Stimulated activated CD4-positive, alpha-beta T cell treated with anti-CD3 and anti-CD28 coated beads, Interleukin-2, amount 100 ng/mL, for 4 hours (primary cell): ENCODE results near the gene CA5B.
"Not testable (repeated sequence)": the region's sequence is repeated elsewhere in the genome, so short reads cannot be mapped to it uniquely, and the experiment has no call there.

Source experiments
- DNase-seq: peaks from one replicate; pipeline ENCODE4 v3.0.0-alpha.2; 2020; ENCODE audit warnings: low read depth

CA5B gene

DNA sequence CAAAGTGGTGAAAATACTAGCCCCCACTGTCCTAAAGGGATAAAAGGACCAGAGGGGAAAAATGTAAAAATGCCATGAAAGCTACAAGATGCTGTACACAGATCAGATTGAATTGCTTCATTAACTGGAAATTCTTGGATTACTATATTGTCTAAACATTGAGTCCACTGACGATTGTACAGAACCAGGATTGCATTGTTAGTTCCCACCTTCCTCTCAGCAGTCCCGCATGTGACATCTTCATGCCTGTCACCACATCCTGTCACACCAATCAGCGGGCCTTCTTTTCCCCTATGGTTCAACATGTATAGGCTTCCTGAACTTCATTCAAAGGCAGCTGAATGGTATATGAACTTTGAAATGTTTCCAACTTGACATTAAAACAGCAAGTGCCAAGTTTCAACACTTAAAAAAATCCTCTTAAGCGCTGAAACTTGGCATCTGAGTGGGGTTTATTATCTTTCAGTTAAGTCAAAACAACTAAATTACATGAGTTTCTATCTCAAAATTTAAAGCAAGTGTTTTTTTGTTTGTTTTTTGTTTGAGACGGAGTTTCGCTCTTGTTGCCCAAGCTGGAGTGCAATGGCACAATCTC lies 76.8 kb downstream of the CA5B start:
- no peak for DNase-seq

- DNase-seq, result peak; percentile 1
Measured at GRCh38 chrX:15815779-15816437, 77.8 kb downstream of the CA5B start.

DNA sequence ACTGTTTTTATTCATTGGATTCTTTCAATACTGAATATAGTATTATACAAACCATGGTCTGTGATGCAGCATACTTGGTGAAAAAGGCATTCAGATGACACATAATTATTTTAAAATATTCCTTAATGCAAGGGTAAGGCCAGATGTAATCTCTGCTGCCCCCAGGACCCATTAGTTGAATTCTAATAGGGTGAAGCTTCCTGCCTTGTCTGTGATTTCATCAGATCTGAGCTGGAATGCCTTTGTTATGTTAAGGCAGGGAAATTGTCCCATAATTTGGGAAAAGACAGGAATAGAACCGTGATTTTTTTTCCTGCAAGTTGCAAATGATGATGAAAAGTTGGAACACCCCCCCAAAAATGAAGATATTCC lies 78.4 kb downstream of the CA5B start:
- no peak for DNase-seq

GRCh38 chrX:15816886-15817285 lies 78.8 kb downstream of the CA5B start:
- DNase-seq, result no peak

- no peak for DNase-seq
Measured at GRCh38 chrX:15820106-15821073, 82.3 kb downstream of the CA5B start.

DNA sequence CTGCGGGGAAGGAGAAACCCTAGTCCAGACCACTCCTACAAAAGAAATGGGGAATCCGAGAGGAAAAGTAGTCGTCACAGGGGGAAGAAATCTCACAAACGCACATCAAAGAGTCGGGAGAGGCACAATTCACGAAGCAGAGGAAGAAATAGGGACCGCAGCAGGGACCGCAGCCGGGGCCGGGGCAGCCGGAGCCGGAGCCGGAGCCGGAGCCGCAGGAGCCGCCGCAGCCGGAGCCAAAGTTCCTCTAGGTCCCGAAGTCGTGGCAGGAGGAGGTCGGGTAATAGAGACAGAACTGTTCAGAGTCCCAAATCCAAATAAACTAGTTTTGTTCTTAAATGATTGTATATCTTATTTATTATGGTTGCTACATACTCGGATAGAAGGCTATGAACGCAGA lies 84.9 kb downstream of the CA5B start:
- no peak for DNase-seq

GRCh38 chrX:15825936-15826335 lies 87.9 kb downstream of the CA5B start:
- DNase-seq, result no peak

DNA sequence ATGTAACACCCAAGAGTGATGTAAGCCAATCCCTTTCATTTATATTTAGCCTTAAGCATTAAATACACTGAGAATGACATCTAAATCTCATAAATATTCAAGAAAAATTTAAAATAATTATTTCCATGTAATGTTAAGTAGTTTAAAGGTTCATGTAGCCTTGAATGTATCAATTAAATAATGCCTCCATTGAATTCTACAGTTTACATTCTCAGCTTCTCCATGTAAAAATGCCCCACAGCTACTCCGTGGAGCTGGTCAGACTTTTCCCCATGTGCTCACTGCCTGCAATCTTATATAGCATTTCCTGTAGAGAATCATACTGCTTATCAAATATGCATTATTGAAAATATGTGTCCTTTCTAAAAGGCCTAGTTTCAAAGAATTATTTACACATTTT lies 91.1 kb downstream of the CA5B start:
- no peak for DNase-seq

- not testable (repeated sequence) for DNase-seq
Measured at GRCh38 chrX:15831347-15831746, 93.3 kb downstream of the CA5B start.

GRCh38 chrX:15834053-15834452 lies 96.0 kb downstream of the CA5B start:
- DNase-seq, result no peak

DNA sequence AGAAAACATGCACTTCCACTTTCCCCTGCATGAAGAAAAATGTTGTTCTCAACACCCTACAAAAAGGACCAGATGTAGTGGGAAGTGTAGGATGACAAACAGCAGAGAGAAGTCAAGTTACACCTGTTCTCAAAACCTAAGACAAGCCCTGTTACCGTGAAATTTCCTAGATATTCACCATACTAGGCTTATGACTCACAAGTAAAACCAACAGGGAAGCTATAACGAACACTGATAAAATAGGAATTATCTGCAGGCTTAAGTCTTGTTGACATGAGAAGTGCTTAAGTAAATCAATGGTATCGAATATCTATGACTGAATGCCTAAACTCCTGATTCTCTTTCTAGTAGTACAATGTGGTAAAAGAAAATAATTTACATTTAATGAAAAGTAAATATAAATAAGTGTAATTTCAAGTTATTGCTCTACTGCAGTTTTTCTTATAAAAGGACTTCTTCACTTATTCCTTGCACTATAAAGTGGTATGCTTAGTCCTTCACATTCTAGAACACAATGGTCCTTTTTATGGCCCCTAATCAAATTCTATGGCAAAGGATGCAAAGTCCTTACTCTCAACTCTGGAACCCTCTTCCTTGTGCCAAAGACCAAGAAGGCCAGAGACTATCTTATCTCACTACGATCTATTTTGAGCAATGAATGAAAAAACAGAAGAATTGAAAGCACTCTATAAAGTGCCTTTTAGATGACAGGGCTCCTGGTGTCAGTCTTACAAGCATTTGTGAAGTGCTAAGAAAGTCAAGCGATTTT lies 96.9 kb downstream of the CA5B start:
- DNase-seq, result no peak
